ENCODE data around the gene ARID2.

- TF ChIP-seq CTCF (IDR thresholded peaks at IDR 0.05) (no peak), POLR2A (IDR thresholded peaks at IDR 0.05) (no peak)
Observed at GRCh38 chr12:45705404-45705803, 24.1 kb upstream of the ARID2 start.
